GM12875 (cell line): ENCODE data around the gene FRMD1.

Experiments used
- H3K4me3 ChIP-seq: one replicate; pipeline ENCODE4 v1.5.1; 2011; ENCODE audit warnings: low read depth, low read length, control low read depth
- TF ChIP-seq, protein P1 (sequence below): IDR thresholded peaks from 2 replicates; pipeline ENCODE4 v1.5.1; 2011; ENCODE audit warnings: low read depth, mild to moderate bottlenecking, control low read depth, inconsistent platforms, low read length, moderate library complexity, borderline replicate concordance; ENCODE audit not compliant: insufficient read depth

Gene FRMD1

DNA sequence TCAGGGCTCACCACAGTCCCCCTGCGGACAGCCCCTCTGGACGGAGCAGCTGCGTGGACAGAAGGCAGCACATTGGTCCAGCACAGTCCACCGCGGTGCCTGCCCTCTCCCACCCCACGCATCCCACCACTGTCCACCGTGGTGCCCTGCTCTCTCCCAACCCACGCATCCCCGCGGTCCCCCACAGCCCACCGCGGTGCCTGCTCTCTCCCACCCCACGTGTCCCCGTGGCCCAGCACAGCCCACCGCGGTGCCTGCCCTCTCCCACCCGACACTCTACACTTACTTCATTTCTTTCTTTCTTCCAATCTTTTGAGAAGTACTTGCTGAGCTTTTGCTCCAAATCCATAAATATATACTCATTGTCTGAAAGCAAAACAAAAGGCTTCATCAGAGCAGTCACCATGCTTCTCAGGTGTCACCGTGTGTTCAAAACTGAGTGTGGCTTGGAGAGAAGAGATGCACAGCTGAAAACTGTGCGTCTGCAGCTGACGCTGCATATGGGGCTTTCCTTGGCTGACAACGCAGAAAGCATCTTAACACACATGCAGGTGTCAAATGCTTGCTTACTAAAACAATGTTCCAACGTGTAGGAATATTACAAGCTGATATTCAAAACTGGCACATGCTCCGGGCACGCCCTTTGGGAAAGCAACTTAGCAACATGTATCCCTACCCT is 11.8 kb downstream of the FRMD1 start:
- TF ChIP-seq, protein P1, sequence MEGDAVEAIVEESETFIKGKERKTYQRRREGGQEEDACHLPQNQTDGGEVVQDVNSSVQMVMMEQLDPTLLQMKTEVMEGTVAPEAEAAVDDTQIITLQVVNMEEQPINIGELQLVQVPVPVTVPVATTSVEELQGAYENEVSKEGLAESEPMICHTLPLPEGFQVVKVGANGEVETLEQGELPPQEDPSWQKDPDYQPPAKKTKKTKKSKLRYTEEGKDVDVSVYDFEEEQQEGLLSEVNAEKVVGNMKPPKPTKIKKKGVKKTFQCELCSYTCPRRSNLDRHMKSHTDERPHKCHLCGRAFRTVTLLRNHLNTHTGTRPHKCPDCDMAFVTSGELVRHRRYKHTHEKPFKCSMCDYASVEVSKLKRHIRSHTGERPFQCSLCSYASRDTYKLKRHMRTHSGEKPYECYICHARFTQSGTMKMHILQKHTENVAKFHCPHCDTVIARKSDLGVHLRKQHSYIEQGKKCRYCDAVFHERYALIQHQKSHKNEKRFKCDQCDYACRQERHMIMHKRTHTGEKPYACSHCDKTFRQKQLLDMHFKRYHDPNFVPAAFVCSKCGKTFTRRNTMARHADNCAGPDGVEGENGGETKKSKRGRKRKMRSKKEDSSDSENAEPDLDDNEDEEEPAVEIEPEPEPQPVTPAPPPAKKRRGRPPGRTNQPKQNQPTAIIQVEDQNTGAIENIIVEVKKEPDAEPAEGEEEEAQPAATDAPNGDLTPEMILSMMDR, result no peak
- no peak overlapping the region for H3K4me3 ChIP-seq

DNA sequence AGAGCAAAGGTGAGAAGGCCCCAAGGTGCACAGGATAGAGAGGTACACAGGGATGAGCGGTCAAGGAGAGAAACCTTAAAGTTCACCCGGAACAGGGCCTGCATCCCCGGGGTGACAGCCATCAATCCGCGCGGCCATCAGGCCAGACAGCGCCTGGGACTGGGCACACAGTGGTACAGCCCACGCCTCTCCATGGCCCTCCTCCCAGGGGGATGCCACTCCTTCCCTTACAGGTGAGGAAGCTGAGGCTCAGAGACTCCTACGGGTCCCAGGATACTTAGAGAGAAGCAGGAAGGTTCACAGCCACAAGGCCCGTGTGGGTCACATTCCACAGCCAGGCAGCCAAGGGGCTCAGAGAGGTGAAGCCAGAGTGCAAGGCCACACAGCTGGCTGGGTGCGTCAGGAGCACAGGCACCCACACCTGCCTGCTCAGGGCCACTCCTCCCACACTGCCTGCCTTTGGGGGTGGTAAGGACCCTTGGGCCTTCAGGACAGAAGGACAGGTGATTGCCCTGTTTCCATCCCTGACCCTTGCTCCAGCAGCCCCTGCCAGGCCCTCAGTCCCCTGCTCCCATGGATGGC is 14.7 kb downstream of the FRMD1 start:
- TF ChIP-seq, protein P1, result no peak
- H3K4me3 ChIP-seq, result no peak overlapping the region

DNA sequence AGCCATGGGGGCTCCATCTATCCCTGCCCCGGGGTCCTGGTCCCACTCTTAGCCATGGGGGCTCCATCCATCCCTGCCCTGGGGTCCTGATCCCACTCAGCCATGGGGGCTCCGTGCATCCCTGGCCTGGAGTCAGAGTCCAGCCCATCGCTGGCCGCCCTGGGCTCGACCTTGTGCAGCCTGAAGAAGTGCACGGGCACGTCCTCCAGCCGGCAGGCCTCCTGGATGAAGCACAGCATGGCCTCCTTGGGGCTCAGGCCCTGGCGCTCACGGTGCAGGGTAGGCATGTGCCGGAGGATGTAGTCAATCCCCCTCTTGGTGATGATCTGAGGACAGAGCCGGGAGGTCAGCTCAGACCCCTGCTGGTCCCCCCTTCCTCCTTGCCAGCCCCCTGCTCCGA is 15.6 kb downstream of the FRMD1 start:
- no peak overlapping the region for H3K4me3 ChIP-seq
- TF ChIP-seq, protein P1, result no peak

DNA sequence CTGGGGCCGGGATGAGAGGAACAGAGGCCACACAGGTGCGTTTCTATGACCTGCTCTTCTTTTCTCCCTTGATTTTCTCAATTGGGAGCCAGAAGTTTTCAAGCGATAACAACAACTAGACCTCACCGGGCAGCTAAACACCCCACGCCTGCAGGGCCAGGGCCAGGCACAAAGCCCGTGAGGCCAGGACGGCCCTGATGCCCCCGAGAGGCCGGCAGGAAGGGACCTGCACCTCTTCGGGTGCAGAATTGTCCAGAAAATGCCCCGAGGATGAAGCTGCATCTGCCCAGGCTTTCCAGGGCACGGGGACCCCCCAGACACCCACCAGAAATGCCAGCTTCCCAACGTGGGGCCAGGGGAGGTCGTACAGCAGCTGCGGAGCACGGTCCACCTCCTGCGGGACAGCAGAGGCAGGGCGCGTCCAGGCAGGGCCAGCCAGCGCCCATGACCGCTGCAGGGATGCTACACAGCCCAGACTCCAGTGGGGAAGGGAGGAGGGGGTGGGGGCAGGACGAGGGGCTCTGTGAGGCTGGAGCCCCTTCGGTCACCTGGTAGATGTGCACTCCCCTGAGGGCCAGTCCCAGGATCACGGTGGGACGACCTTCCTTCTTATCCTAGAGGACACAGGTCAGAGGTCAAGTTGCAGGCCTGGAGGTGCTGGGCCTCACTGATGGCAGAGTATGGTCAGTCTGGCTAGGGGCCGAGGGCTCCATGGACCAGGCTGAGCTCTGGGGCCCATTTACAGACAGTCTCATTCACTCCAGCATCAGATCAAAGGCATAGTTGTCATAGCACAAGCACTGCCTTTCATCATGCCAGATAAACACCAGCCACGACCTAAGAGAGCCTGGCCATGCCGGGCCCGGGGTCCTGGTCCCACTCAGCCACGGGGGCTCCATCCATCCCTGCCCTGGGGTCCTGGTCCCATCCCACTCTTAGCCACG is 16.4 kb downstream of the FRMD1 start:
- TF ChIP-seq, protein P1, result no peak

DNA sequence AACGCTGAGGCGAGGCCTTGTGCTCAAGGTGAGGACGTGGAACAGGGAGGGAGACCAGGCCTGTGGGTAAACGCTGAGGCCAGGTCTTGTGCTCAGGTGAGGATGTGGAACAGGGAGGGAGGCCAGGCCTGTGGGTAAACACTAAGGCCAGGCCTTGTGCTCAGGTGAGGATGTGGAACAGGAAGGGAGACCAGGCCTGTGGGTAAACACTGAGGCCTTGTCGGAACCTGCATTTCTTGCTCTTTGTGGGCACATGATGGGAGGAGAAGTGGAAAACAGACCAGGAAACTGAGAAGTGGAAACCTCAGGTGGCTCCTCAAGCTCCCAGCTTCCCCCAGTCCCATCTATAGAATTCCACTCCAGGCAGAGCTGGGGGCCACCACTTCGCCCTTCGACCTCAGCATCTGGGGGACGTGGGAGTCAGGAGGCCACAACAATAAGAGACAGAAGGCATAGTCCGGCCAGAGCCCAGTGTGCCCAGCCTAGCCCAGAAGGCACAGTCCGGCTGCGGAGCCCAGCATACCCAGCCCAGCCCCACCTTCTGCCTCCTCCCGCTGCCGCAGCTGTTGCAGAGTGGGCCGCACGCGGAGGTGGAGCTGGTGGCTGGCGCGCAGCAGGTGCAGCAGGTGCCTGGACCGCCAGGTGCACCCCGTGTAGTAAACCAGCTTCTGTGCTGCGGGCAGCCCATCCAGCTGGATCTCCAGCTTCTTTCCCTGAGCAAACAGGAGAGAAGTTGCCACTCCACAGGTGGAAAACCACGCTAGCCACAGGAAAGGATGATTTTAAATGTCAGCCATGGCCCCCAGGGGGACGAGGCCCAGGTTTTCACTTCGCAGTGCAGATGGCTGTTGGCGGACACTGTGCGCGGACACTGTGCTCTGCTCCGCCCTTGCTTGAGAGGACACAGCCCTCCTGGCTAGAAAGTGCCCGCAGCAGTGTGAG is 17.5 kb downstream of the FRMD1 start:
- H3K4me3 ChIP-seq, result no peak overlapping the region
- TF ChIP-seq, protein P1, result no peak

More for the DNA sequence above, 16.4 kb downstream of the FRMD1 start:
- H3K4me3 ChIP-seq, result no peak overlapping the region

DNA sequence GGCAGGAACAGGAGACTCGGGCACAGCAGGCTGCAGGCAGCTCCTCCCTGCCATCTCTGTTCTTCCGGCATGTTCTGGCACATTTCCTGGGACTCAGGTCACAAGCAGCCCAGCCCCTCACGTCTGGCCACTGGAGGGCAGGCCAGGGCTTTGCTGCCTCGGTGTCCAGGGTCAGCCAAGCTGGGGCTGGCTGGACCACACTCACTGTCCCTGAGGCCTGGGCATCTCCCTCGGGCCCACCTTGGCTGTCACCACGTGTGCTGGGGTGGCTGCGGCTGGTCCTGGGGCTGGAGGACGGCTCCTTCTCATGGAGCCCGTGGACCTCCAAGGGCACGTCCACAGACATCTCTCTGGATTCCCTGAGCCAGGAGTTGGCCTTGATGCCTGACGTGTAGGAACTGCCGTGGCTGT is 18.5 kb downstream of the FRMD1 start:
- TF ChIP-seq, protein P1, result no peak
- no peak overlapping the region for H3K4me3 ChIP-seq
